NCI-H446 treated with DMSO at 0.1 percent for 48 hours (cell line): ENCODE measurements around the gene GRAMD4.

Experiments used
- DNase-seq: peaks from one replicate; lab custom pipeline; 2025; lab: John Stamatoyannopoulos, UW

GRAMD4 gene

DNA sequence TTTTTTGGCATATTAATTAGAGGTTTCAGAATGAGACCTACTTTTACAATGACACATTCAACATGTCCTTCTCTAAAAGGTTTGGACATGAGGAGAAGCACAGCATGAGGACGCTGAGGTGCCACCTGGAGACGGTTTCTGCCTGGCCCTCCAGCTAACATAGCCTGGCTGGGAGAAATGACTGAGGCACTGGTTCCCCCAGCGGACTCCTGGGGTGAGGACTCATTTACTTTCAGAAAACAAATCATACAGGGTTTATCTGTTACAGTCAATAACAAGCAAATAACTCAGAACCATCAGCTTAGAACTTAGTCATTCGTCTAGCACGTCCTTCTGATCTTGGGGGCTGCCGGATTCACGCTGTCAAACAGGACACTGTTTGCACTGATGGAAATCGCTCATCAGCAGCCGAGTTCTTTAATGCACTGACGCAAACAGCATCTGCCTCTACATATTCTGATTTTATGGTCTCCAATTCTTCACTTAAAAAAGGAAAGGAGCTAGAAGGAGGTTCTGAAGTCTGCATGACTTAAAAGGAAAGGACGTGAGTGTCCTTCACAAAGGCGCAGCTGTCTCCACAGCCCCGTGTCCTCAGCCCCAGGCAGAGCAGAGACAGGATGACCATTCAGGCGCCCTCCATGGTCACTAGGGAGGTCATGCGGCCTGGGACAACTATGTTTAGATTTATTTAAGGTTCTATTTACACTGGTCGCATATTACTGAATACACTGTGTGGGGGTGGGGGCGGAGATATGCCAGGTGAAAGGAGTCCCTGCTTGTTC lies 73.6 kb downstream of the GRAMD4 start:
- DNase-seq: no peak

DNA sequence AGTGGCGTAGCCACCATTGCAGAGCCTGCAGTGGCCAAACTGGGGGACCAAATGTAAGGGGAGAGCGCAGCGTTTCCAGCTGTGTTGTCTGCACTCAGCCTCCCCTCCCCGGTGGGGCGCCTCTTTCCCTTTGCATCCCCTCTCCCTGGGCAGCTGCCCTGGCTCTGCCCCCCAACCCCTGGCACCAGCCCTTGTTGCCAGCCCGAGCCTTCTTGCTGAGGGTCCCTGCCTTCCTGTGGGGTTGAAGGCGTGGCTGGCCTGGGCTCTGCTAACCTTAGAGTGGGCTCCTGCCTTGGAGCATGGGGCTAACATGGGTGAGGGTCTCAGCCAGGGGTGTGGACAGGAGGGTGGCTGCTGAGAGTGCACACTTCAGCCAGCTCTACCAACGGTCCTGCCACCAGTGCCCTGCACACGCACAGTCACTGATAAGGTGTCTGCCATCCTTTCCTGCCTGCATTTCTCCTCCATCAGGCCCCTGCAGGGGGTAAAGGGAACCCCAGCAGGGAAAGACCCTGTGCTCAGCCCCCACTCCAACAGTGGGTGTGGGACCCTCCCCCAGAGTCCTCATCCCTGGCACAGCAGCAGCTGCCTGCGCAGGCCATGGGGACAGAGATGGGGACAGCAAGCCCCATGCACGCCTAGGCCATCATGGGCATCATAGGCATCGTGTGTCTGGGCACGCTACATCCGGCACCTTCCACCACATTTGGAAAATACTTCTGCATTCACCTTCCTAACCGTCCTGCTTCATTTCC lies 74.4 kb downstream of the GRAMD4 start:
- DNase-seq: no peak

DNA sequence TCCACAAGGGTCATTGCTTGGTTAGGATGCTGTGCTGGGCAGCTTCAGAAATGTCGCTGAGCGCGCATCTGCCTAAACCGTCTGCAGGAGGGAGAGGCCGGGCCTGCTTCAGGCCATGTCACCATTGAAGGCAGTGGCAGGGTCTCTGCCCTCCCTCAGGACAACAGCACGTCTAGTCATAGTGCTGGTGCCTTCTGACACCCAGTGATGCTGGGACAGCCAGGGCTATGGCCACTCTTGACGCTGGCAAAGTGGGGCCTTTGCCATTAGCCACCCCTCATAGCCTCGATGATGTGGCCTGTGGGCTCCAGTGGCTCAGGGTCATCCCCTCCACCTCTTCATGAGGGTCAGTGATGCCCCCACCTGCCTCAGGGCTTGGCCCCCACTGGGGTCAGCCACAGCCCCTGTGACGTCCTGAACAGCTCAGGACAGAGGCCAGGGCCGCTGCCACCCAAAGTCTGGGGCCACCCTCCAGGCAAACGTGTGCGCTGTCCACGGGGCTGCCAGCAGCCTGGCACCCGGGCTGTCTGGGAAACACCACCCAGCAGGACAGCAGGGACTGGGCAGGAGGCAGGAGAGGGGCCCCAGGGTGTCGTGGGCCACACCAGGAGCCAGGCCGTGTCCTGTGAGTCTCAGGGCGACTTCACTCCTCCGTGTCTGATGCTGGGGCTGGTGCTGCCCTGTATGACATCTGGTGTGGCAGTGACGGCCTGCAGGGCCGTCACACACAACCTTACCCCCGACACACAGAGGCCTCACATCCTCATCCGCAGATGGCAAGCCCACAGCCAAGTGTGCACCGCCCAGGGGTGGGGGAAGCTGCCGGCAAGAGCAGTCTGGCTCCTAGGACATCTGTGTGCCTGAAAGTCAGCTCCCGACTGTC lies 75.4 kb downstream of the GRAMD4 start:
- DNase-seq: no peak

DNA sequence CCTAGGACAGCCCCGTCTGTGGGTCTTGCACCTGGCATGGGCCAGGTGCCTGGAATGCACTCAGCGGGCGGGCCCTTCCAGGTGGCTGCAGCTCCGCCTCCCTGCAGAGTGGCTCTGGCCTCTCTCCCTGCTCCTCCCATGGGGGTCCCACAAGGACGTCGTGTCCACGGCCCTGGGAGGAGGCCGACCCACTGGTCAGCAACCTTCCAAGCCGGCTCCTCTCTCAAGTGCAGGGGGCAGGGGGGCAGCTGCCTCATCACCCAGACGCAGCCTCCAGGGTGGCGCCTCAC lies 76.0 kb downstream of the GRAMD4 start:
- DNase-seq: no peak

DNA sequence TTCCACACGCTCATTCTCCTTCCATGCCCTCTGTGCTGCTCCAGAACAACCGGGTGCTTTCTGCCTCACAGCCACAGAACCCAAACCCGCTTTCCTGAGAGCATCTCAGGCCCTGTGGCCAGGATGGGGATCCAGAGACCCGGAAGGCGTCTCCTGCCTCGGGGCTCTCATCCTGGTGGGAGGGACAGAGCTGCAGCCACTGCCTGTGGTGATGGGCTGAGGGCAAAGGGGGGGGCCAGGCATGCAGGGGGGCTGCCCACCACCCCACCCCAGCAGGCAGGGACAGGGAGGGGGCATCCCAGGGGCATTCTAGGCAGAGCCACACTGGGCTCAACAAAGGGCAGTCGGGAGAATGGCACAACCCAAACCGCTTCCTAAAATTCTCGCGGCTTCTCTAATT lies 76.4 kb downstream of the GRAMD4 start:
- no peak for DNase-seq

DNA sequence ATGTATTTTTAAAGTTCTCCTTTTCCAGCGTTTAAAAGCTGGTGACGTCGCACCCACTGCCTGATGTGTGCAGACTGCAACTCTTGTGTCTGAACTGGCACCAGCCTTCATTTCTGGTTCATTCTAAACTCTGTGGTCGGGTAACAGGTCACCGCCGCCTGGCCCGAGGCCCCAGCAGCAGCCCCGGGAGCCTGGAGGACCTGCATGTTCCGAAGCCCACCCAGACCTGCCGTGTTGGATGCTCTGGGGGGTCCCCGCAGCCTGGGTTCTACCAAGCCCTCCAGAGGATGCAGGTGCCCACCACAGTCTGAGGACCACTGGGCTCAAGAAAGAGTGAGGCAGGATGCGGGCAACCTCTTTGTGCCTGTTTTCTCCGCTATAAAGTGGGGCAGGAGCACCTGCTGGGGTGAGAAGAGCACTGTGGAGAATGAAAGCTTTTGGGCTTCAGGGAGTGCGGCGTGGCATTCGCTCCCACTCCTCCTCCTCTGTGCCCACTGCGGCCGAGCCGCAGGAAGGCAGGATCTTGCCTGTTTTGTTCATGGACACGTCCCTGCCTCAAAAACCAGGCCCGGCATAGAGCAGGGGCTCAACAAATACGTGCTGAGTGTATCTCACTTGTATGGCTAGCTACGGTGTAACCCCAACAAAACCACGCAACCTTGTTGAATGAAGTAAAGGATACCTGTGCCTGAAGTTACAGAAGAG lies 77.8 kb downstream of the GRAMD4 start:
- DNase-seq: no peak

DNA sequence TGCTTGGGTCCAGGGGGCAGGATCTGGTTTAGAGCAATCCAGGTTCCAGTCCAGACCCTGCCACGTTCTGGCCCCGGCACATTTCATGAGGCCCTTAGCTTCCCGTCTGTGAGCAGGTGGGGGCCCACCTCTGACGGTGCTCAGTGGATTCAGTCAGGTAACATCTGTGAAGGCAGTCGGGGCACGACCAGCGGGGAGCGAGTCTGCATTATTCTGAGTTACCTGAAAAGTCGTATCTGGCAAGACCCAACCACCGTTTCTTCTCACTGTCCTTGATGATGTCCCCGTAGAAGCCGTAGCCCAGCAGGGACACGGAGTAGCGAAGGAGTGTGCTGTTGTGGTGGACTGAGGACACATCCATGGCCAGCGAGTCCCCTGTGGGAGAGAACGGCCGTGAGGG lies 78.9 kb downstream of the GRAMD4 start:
- DNase-seq: no peak

DNA sequence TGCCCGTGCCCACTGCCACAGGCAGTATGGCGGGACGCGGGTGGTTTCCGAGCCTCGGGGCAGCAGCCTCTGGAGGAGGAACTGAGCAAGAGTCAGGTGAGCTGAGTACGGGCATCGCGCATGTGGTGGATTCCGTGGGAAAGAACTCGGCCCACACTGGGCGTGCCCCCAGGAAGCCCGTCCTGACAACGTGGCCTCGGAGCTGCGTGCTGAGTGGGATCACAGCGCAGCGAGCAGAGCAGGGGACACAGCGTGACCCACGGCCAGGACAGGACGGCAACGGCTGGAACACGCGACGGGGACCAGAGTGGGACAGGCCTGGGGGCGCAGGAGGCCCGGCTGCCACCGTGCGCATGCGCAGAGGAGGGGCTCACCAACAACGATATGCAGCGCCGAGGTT lies 81.1 kb downstream of the GRAMD4 start:
- DNase-seq: no peak

DNA sequence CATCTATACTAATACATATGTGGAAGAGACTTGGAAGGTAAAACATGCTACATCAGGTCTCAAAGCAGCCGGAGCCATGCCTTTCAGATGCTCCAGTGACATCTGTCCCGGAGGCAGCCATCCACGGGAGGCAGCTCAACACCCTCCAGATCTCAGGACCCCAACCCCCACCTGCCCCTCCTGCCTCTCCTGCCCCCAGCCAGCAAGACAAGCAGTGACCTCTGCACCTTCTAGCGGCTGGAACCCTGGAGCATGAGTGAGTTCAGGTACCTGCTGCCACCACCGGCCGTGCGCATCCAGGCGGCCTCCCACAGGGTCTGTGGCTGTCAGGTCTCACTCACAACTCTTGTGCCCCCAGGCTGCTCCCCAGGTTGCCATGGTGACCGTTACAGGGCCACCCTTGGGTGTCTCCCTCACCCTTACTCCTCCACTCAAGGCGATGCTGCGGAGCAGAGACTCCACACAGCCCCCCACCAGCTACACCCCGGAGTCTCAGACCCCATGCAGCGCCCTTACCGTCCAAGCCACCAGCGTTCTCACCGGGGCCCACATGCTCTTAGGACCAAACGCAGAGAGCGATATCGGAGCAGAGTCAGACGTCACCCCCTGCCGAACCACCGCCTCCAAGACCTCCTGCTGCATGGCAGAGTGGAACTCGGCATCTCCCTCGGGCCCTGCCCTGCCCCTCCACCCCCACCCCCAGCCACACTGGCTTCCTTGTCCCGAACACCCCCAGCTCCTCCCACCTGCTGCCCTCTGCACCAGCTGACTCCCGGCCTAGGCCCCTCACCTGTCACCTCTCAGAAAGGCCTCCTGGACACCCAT lies 83.2 kb downstream of the GRAMD4 start:
- DNase-seq: no peak

DNA sequence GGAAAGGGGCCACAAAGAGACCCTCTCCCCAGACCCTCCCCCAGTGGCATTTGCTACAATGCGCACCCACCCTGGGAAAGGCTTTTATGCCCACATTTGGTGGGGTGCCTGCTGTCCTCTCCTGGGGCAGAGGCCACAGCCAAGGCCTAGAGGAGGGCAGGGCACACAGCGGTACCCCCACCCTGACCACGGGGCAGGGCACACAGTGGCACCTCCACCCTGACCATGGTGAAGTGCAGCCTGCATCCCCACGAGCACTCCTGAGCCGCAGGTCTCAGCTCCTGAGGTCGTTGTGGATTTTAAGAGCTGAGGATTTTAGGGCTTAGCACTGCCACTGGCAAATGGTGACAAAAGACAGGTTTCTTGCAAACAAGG lies 83.8 kb downstream of the GRAMD4 start:
- no peak for DNase-seq

DNA sequence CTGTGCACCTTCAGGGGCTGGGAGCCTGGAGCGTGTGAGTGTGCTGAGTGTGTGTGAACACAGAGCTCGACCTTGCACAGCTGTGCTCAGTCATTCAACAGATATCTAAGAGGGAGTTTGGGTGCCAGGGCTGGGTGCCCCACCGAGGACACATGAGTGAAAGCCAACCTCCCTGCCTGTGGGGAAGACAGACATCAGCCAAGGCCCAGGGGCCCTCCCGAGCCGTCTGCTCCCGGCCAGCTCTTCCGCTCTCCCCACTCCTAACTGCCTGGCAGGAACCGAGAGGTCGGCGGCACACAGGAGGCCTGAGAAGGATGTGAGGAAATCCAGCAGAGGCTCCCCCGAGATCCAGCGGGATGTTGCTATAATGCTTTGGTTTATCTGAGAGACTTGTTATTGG lies 85.9 kb downstream of the GRAMD4 start:
- no peak for DNase-seq

DNA sequence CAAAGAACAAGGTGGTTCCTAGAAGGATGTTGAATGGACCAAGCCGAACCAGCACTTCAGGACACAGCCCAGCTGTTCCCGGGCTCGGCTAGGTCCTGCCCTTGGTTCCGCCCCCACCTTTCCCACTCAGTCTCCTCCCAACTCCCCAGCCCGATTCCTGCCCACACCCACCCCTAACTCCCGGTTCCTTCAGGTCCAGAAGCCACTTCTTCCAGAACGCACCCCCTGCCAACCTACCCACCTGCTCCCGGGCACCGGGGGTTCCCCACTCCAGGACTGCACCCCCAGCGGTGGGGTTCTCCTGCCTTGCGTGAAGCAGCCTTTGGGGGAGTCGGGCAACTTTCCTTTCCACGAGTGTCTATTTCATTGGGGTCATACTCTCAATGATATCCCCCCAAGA lies 87.1 kb downstream of the GRAMD4 start:
- no peak for DNase-seq

DNA sequence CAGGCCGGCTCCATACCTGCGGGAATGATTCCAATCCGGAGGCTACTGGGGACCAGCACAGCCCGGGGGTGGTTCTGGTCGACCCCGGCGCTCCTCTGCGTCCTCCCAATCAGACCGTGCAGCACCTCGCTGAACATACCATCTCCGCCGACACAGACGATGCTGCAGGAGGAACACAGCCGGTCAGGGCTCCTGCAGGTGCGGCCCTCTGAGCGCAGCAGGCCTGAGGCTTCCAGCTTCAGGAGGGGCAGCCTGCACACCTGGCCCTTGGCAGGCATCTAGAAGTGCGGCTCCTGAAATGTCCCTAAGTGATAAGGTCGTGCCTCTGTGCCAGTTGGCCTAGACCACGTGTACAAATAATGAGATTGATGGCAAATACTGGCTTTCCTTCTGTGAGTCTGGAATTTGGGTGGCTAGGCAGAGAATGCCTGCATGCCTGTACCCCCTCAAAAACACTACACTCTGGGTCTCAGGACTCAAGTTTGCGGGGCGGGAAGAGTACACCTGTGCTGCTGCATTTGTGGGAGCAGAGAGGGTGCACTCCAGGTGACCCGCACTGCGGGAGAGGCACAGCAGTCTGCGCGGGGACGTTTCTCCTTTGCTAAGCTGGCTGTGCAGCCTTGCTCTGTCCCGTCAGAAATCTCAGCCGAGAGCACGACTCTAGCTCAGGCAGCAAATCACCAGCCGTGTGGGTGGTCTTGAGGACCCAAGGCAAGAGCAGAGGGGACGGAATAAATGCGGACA lies 87.8 kb downstream of the GRAMD4 start:
- no peak for DNase-seq

DNA sequence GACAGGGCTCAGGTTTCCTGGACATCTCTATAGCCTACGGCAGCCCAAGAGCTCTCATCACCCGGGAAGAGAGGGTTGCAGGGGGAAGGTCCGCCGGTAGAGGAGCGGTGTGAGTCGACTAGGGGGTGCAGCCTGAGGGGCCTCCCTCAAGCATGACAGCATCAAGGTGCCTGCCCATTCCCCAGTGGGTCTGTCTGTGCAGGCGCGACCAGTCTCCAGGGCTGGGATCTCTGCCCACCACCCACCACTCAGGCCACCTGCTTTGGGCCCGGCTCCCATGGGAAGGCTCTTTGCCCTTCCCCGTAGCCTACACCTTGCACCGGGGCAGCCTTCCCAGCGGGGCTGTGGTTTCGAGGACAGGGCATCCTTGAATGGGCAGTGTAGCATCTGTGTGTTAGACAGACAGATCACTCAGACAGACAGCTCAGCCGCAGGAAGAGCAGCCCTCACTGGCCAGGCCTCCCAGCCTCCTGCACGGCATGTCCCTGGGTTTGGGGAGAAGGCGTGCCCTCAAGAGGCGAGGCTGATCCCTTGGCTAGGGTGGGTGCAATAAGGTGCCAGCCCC lies 88.7 kb downstream of the GRAMD4 start:
- DNase-seq: no peak

DNA sequence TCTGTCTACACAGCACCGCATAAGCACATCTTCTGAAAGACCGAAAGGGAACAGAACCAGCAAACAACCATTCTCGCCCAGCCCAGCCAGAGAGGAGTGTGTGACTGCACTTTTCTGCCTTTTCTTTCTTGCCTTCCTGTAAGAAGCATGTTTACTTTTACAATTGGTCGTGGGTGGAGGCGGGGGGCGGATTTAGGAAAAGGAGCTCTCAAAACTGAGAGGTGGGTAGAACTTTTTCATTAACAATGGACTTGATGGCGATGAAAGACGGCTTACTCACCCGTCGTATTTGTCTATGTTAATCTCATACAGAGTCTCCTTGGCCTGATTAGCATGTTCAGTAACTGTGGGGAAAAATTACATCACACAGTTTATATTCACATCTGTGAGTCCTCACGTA lies 90.6 kb downstream of the GRAMD4 start:
- DNase-seq: no peak

DNA sequence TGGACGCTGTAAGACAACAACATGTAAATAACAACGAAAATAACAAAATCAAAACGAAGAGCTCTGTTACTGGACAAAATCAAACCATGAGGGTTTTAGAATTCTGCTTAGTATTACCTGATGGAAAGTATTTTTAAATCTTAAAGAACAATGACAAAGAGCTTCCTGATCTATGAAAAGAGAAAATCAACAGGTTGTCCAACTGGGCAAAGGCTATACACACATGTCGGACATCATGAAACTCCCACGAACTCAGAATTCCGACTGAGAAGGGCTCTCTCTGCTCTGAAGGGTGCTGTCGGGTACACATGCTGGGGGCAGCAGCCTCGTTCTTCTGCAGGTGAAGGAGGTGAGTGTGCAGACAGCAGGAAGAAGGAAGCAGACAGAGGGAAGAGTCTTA lies 92.1 kb downstream of the GRAMD4 start:
- DNase-seq: no peak

DNA sequence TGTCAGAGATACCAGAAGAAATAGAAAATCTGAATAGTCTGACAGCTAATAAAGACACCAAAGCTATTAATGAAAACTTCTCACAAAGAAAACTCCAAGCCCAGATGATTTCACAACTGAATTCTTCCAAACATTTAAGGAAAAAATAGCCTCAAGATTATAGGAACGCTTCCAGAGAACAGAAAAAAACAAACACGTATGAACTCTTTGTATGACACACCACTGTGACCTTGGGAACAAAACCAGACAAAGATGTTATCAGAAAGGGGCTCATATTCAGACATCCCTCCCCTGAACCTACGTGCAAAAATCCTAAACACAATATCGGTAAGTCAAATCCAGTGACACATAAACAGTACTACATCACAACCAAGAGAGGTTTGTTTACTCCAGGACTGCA lies 94.4 kb downstream of the GRAMD4 start:
- no peak for DNase-seq

DNA sequence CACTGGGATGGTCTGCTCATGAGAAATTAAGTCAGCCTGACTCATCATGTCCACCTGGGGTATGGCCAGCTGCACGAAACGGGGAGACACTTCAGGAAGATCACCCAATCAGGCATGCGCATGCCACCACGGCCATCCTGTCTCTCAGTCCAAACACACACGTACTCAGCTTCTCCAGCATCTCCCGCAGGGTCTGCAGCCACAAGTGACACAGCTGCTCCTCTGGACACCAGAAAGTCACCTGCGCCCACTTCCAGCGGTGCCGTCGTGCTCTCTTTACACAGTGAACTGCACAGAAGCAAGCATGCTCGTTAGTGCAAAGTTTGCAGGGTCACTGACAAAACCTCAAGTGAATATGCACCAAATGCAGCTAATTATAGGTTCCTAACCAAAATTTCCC lies 99.7 kb downstream of the GRAMD4 start:
- no peak for DNase-seq

DNA sequence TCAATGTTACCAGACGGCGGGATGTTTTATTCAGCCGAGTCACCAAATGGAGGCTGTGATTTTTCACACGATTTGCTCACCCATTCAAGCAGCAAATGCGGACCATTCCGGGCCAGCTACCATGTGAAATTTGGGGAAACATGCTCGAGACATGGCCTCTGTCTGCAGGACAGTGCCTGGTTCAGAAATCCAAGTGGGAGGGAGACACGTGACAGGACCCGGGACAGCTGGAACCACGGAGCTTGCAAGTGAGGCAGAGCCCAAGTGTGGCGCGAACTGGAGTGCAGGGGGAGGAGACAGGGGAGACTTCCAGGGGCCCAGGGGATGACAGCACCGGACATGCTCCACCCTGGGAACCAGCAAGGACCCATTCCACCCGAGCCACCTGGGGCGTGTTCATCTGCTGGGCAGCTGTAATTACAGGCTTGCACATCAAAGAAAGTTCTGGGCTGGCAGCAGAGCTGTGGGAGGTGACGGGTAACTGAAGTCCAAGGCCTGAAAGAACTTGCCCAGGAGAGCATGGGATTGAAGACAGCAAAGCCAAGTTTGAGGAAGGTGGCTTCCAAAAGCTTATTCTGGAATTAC lies 101.4 kb downstream of the GRAMD4 start:
- no peak for DNase-seq

DNA sequence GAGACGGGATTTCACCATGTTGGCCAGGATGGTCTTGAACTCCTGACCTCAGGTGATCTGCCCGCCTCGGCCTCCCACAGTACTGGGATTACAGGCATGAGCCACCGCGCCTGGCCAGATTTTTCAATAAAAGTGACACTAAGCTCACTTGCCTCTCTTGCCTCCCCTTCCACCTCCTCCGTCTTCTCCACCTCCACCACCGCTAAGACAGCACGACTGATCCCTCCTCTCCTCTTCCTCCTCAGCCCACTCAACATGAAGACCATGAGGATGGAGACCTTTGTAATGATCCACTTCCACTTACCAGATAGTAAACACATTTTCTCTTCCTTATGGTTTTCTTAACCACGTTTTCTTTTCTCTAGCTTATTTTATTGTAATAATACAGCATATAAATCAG lies 103.7 kb downstream of the GRAMD4 start:
- DNase-seq: no peak
